ENCODE data around the gene FBXO28. TPM values are rescaled to one million over a fixed set of nuclear protein-coding genes. Genes with fewer than 3 reads are reported as not detected.

Gene FBXO28
- total and polyA plus RNA-seq, 2 donors (not counting 3 experiments of a cell fraction or from before 2014, with no cell fraction given): 8.9 to 32.6 TPM

- CTCF ChIA-PET: interaction anchor here (0.6 to 1.6 kb wide), 6 partner anchors 9 to 86 kb away, joined by 3 to 13 read pairs (median 4); no protein-coding TSS in a partner anchor
- Histone ChIP-seq H4K20me1 (replicated peaks; ENCODE audit: control insufficient read depth, extremely low read depth, insufficient read depth, low read length) (no peaks in the 10 kb centered on the region), H3K36me3 (ENCODE audit: control insufficient read depth in 2 of 2, extremely low read depth in 1 of 2, insufficient read depth in 2 of 2, low read length in 2 of 2) (no peaks in the 10 kb centered on the region), H3K9me1 (replicated peaks; ENCODE audit: control insufficient read depth, extremely low read depth, insufficient read depth, low read length) (no peaks in the 10 kb centered on the region), H3K9ac (replicated peaks; ENCODE audit: extremely low read depth, insufficient read depth, low read length) (peak overlapping the region; percentile 86), H3K27ac (ENCODE audit: insufficient read depth, low read depth, low read length) (peak overlapping the region; percentile 70), H3K4me2 (ENCODE audit: insufficient read depth, low read length) (peak overlapping the region; percentile 93), H3K79me2 (ENCODE audit: control insufficient read depth, insufficient read depth, low read length) (peaks cover 53% of the 10 kb centered on the region), H3K9me3 (replicated peaks; ENCODE audit: control insufficient read depth, insufficient read depth, low read length) (no peaks in the 10 kb centered on the region), H3K4me3 (replicated peaks in 1 of 3; ENCODE audit: insufficient read depth in 1 of 3, low read depth in 1 of 3, low read length in 3 of 3) (peak overlapping the region; percentile 57 to 91 (median 68)), H3K4me1 (ENCODE audit: control insufficient read depth, extremely low read depth, insufficient read depth, low read length) (peaks cover 5% of the 10 kb centered on the region), H2AFZ (ENCODE audit: low read depth, low read length) (peak overlapping the region; percentile 59), H3K27me3 (ENCODE audit: control insufficient read depth in 2 of 2, insufficient read depth in 2 of 2, low read length in 2 of 2) (no peaks in the 10 kb centered on the region)
- peak; percentile 69 for DNase-seq (ENCODE audit: low read depth, low spot score)
- POLR2A ChIA-PET: interaction anchor here (0.6 to 1.8 kb wide), 4 partner anchors 10 to 117 kb away, joined by 3 to 5 read pairs (median 4); no protein-coding TSS in a partner anchor
- intact Hi-C loops (cut with micrococcal nuclease) (loop anchor here (1.0 to 5.0 kb wide), 5 partner anchors 21 to 147 kb away; partner anchors contain the start of genes FBXO28 and NVL), dilution Hi-C loops (cut with MboI; ENCODE audit: extremely low pct_ligation_motif_present, low sequenced_read_pairs) (no loop called here)
- peak; percentile 63 for FAIRE-seq
- TF ChIP-seq POLR2AphosphoS5 (IDR thresholded peaks at IDR 0.05; ENCODE audit: insufficient read depth, low read depth, low read length) (no peak), FOS (IDR thresholded peaks at IDR 0.05; ENCODE audit: borderline replicate concordance, insufficient read depth, low read length) (no peak), EZH2 (IDR thresholded peaks at IDR 0.05; ENCODE audit: borderline replicate concordance, low read depth, low read length, severe bottlenecking) (no peak), MAX (IDR thresholded peaks at IDR 0.05; ENCODE audit: insufficient read depth, insufficient read length) (no peak), MYC (IDR thresholded peaks at IDR 0.05; ENCODE audit: low read depth, low read length) (no peak), POLR2A (IDR thresholded peaks at IDR 0.05; ENCODE audit: low read depth, low read length) (no peak), GATA2 (IDR thresholded peaks at IDR 0.05; ENCODE audit: insufficient read depth, insufficient read length, low read depth, low read length) (no peak), CTCF (IDR thresholded peaks at IDR 0.05; ENCODE audit: extremely low read depth in 1 of 2, insufficient read depth in 1 of 2, low read depth in 1 of 2, low read length in 2 of 2) (no peak), JUN (IDR thresholded peaks at IDR 0.05; ENCODE audit: borderline replicate concordance, insufficient read depth, insufficient read length, low read depth) (no peak)
- BruUV-seq (replicated peaks): no TSS peak
Observed at GRCh38 chr1:224183591-224184312, 69.8 kb downstream of the FBXO28 start.

Measured in endothelial cell of umbilical vein (primary cell).